Tibial artery (tissue), 4 donors: ENCODE results near the gene USP32.

ENCODE experiments used
- DNase-seq, 2 donors: peaks; one replicate each; pipeline ENCODE4 v3.0.0-alpha.2; 2019
- H3K27ac ChIP-seq, 2 donors: fragments of 200-600 bp; sonication (generic) in 1 of 2; 1 replicate in 1 of 2; 2 replicates in 1 of 2; pipeline ENCODE4 v1.5.1; 2018 to 2019; ENCODE audit warnings: mild to moderate bottlenecking in 1 of 2
- H3K27me3 ChIP-seq, 2 donors: fragments of 200-600 bp; sonication (generic) in 1 of 2; one replicate each; pipeline versions ENCODE4 v1.5.1 to v1.6.0; 2016 to 2019
- H3K36me3 ChIP-seq, 3 donors: fragments of 200-600 bp; sonication (generic) in 2 of 3; one replicate each; pipeline ENCODE4 v1.5.1; 2016 to 2019; ENCODE audit warnings: mild to moderate bottlenecking in 2 of 3
- H3K4me1 ChIP-seq, 4 donors: fragments of 200-600 bp; sonication (generic) in 2 of 4; 1 replicate in 3 of 4; 2 replicates in 1 of 4; pipeline ENCODE4 v1.5.1; 2016 to 2019
- H3K4me3 ChIP-seq, 2 donors: fragments of 200-600 bp; sonication (generic) in 1 of 2; 1 replicate in 1 of 2; 2 replicates in 1 of 2; pipeline ENCODE4 v1.5.1; 2018 to 2019; ENCODE audit warnings: mild to moderate bottlenecking in 2 of 2
- H3K9me3 ChIP-seq, 3 donors: fragments of 200-600 bp; sonication (generic) in 1 of 3; one replicate each; pipeline ENCODE4 v1.5.1; 2016 to 2019
- intact Hi-C: fragments of 100-400 bp; cut with DNase I; formaldehyde crosslinking; loops from one replicate; pipeline ENCODE4 v1.15.0; 2023; ENCODE audit warnings: low total_unique reads
- TF ChIP-seq, protein P1 (sequence below), 2 experiments: fragments of 200-600 bp in 1 of 2; fragments of 450-650 bp in 1 of 2; IDR thresholded peaks; one replicate each; pipeline ENCODE4 v1.5.1; 2017 to 2019; ENCODE audit warnings: antibody characterized with exemption in 2 of 2, mild to moderate bottlenecking in 1 of 2, moderate library complexity in 1 of 2

The USP32 gene

DNA sequence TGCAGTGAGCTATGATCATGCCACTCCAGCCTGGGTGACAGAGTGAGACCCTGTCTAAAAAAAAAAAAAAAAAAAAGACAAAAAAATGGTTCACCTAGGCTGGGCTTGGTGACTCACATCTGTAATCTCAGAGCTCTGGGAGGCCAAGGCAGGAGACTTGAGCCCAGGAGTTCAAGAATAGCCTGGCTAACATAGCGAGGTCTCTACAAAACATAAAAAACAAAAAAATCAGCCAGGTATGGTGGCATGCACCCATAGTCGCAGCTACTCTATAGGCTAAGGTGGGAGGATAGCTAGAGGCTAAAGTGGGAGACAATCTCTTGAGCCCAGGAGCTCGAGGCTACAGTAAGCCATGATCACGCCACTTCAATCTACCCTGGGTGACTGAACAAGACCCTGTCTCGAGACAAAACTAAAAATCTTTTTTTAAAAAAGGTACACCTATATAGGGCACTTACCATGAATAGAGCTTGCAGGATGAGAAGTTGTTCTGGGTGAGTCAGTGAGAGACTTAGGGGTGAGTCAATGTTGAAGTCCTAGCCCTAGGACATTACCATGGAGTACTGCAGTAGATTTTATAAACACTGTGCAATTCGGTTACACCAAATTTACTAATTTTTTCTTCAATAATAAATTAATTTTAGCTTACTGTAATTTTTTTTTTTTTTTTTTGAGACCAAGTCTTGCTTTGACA is 19.0 kb downstream of the USP32 start:
- Histone ChIP-seq H3K27me3 (no peaks in the 10 kb centered on the region), H3K9me3 (no peaks in the 10 kb centered on the region), H3K4me1 (peaks cover 0 to 3% (median 0%) of the 10 kb centered on the region in 4 donors), H3K36me3 (no peaks in the 10 kb centered on the region), H3K27ac (no peak overlapping the region), H3K4me3 (no peak overlapping the region)
- intact Hi-C loops = no loop called here
- no peak for DNase-seq
- TF ChIP-seq, protein P1, sequence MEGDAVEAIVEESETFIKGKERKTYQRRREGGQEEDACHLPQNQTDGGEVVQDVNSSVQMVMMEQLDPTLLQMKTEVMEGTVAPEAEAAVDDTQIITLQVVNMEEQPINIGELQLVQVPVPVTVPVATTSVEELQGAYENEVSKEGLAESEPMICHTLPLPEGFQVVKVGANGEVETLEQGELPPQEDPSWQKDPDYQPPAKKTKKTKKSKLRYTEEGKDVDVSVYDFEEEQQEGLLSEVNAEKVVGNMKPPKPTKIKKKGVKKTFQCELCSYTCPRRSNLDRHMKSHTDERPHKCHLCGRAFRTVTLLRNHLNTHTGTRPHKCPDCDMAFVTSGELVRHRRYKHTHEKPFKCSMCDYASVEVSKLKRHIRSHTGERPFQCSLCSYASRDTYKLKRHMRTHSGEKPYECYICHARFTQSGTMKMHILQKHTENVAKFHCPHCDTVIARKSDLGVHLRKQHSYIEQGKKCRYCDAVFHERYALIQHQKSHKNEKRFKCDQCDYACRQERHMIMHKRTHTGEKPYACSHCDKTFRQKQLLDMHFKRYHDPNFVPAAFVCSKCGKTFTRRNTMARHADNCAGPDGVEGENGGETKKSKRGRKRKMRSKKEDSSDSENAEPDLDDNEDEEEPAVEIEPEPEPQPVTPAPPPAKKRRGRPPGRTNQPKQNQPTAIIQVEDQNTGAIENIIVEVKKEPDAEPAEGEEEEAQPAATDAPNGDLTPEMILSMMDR (IDR thresholded peaks at IDR 0.05) = no peak

DNA sequence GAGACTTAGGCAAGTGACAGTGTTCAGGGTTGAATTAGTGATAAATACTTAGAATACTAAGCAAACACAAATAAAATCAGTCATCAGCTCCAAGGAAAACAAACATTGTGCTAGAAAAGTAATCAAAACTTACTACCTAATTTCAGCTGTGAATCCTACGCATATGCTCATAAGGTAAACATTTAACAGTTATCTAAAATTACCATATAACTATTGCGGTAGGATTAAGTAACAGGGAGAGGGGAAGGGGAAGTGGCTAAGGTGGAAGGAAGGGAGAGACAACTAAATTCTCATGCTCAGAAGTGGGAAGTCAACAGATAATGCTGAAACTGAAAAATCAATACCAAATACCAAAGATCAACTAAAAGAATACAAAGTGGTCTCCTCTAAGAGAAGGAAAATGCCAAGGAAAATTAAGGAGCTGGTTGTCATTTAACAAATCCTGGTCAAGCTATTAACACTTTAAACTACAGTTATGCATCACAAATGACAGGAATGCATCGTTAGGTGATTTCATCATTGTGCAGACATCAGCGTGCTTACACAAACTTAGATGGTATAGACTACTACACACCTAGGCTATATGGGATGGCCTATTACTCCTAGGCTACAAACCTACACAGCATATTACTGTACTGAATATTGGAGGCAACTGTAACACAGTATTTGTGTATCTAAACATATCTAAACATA is 20.0 kb downstream of the USP32 start:
- intact Hi-C loops = no loop called here
- Histone ChIP-seq H3K4me1 (peaks cover 0 to 3% (median 0%) of the 10 kb centered on the region in 4 donors), H3K36me3 (no peaks in the 10 kb centered on the region), H3K4me3 (no peak overlapping the region), H3K27me3 (no peaks in the 10 kb centered on the region), H3K9me3 (no peaks in the 10 kb centered on the region), H3K27ac (no peak overlapping the region)
- no peak for DNase-seq
- TF ChIP-seq, protein P1 (IDR thresholded peaks at IDR 0.05) = no peak

DNA sequence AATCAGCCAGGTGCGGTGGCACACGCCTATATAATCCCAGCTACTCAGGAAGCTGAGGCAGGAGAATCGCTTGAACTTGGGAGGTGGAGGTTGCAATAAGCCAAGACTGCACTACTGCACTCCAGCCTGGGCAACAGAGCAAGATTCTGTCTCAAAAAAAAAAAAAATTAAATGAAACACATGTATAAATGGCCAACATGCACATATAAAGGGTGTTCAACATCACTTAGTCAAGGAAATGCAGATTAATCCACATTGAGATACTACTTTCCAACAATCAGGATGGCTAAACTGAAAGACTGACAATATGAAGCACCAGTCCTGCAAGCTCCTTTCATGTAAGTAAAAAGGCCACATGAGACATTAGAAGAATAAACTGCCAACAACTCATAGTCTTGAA is 20.5 kb downstream of the USP32 start:
- intact Hi-C loops = no loop called here
- peaks cover 0 to 3% (median 0%) of the 10 kb centered on the region in 4 donors for H3K4me1 ChIP-seq
- no peak overlapping the region for H3K4me3 ChIP-seq
- DNase-seq = no peak
- H3K27me3 ChIP-seq = no peaks in the 10 kb centered on the region
- TF ChIP-seq, protein P1 (IDR thresholded peaks at IDR 0.05) = no peak
- H3K36me3 ChIP-seq = no peaks in the 10 kb centered on the region
- no peaks in the 10 kb centered on the region for H3K9me3 ChIP-seq
- H3K27ac ChIP-seq = no peak overlapping the region

DNA sequence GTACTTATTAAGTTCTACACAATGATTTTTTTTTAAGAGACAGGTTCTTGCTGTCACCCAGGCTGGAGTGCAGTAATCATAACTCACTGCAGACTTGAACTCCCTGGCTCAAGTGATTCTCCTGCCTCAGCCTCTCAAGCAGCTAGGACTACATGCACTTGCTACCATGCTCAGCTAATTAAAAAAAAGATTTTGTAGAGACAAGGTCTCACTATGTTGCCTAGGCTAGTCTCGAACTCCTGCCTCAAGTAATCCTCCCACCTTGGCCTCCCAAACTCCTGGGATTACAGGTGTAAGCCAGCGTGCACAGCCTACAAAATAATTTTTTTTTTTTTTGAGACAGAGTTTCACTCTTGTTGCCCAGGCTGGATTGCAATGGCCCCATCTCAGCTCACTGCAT is 22.2 kb downstream of the USP32 start:
- Histone ChIP-seq H3K4me1 (peaks cover 0 to 3% (median 0%) of the 10 kb centered on the region in 4 donors), H3K27ac (no peak overlapping the region), H3K9me3 (no peaks in the 10 kb centered on the region), H3K4me3 (no peak overlapping the region), H3K36me3 (no peaks in the 10 kb centered on the region), H3K27me3 (no peaks in the 10 kb centered on the region)
- no peak for DNase-seq
- TF ChIP-seq, protein P1 (IDR thresholded peaks at IDR 0.05) = no peak
- intact Hi-C loops = no loop called here

DNA sequence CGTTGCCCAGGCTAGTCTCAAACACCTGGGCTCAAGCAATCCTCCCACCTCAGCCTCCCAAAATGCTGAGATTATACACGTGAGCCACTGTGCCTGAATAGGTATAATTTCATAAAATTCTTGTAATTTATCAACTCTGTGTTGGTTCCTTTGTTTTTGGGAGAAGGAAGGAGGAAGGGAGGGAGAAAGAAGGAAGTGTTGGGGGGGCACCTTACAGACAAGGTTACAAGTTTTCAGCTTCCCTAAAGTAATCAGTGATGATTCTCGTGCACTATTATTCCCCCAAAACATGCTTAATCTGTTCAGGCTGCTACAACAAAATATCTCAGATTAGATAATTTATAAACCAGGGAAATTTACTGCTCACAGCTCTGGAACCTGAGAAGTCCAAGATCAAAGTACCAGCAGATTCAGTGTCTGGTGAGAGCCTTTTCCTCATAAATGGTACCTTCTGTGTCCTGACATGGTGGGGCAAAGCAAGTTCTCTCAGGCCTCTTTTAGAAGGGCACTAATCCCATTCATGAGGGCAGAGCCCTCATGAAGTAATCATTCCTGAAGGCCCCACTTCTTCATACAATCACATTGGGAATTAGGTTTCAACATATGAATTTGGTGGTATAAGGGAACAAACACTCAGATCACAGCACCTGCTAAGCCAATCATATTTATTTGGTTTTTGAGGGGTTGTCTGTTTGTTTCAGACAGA is 28.1 kb downstream of the USP32 start:
- TF ChIP-seq, protein P1 (IDR thresholded peaks at IDR 0.05) = no peak
- H3K9me3 ChIP-seq = no peaks in the 10 kb centered on the region
- H3K27ac ChIP-seq = no peak overlapping the region
- no peak overlapping the region for H3K4me3 ChIP-seq
- no peak for DNase-seq
- no peaks in the 10 kb centered on the region for H3K36me3 ChIP-seq
- no peaks in the 10 kb centered on the region for H3K4me1 ChIP-seq
- no peaks in the 10 kb centered on the region for H3K27me3 ChIP-seq
- intact Hi-C loops = no loop called here
